Cardiac muscle cell (in vitro differentiated cells and primary cell): ENCODE results near the gene NNT. TPM values are rescaled to one million over a fixed set of nuclear protein-coding genes. Genes with fewer than 3 reads are reported as not detected.
"Not testable (repeated sequence)": the region's sequence is repeated elsewhere in the genome, so short reads cannot be mapped to it uniquely, and the experiment has no call there.

Experiments used
- DNase-seq, 2 donors: peaks; one replicate each; pipeline versions ENCODE4 v3.0.0 to v3.0.0-alpha.2; 2010 to 2017; ENCODE audit warnings: low read depth in 1 of 2, low spot score in 1 of 2
- H3K27ac ChIP-seq: fragments of 200-600 bp; sonication (generic); 2 replicates; pipeline ENCODE4 v1.5.1; 2016
- H3K27me3 ChIP-seq: fragments of 200-600 bp; sonication (generic); 2 replicates; pipeline ENCODE4 v1.6.0; 2016; ENCODE audit warnings: control low read depth
- H3K36me3 ChIP-seq: fragments of 200-600 bp; sonication (generic); 2 replicates; pipeline ENCODE4 v1.5.1; 2016; ENCODE audit warnings: control low read depth
- H3K4me1 ChIP-seq: fragments of 200-600 bp; sonication (generic); 2 replicates; pipeline ENCODE4 v1.8.1; 2017; ENCODE audit warnings: low read depth, mild to moderate bottlenecking, mixed run types
- H3K4me3 ChIP-seq: fragments of 200-600 bp; sonication (generic); 2 replicates; pipeline ENCODE4 v1.5.1; 2016; ENCODE audit warnings: mild to moderate bottlenecking
- H3K9me3 ChIP-seq: fragments of 200-600 bp; sonication (generic); 2 replicates; pipeline ENCODE4 v1.5.1; 2017; ENCODE audit warnings: low read depth, mild to moderate bottlenecking, control low read depth
- polyA plus RNA-seq: library from polyadenylated mRNA; unstranded; fragments of >200 nt; fragmentation: Nextera tagmentation; extraction: Ambion mirVana; gene quantifications from 2 replicates; pipeline ENCODE4 v1.2.1, GENCODE V29; 2016
- total RNA-seq: library from RNA; depleted of rRNA; stranded (reverse); fragments of >200 nt; gene quantifications from 2 replicates; pipeline ENCODE4 v1.2.3, GENCODE V29; 2016
- TF ChIP-seq, protein P1 (sequence below): IDR thresholded peaks from 2 replicates; pipeline ENCODE4 v1.5.1; 2012; ENCODE audit warnings: low read depth, mild to moderate bottlenecking, low read length

NNT gene
- total and polyA plus RNA-seq, 2 experiments from 2014 or later, result 103 to 123 TPM

DNA sequence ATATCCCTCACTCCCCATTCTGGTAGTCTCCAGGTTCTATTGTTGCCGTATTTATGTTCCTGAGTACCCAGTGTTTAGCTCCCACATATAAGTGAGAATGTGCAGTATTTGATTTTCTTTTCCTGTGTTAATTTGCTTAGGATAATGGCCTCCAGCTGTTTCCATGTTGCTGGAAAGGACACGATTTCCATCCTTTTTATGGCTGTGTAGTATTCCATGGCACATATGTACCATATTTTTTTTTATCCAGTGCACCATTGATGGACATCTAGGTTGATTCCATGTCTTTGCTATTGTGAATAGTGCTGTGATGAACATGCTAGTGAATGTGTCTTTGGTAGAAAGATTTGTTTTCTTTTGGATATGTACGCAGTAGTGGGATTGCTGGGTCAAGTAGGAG lies 98.2 kb downstream of the NNT start:
- Histone ChIP-seq H3K36me3 (no peaks in the 10 kb centered on the region), H3K9me3 (no peaks in the 10 kb centered on the region), H3K4me1 (peaks cover 18% of the 10 kb centered on the region), H3K4me3 (no peak overlapping the region), H3K27me3 (no peaks in the 10 kb centered on the region), H3K27ac (no peak overlapping the region)
- no peak for DNase-seq
- TF ChIP-seq, protein P1, sequence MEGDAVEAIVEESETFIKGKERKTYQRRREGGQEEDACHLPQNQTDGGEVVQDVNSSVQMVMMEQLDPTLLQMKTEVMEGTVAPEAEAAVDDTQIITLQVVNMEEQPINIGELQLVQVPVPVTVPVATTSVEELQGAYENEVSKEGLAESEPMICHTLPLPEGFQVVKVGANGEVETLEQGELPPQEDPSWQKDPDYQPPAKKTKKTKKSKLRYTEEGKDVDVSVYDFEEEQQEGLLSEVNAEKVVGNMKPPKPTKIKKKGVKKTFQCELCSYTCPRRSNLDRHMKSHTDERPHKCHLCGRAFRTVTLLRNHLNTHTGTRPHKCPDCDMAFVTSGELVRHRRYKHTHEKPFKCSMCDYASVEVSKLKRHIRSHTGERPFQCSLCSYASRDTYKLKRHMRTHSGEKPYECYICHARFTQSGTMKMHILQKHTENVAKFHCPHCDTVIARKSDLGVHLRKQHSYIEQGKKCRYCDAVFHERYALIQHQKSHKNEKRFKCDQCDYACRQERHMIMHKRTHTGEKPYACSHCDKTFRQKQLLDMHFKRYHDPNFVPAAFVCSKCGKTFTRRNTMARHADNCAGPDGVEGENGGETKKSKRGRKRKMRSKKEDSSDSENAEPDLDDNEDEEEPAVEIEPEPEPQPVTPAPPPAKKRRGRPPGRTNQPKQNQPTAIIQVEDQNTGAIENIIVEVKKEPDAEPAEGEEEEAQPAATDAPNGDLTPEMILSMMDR, result no peak

DNA sequence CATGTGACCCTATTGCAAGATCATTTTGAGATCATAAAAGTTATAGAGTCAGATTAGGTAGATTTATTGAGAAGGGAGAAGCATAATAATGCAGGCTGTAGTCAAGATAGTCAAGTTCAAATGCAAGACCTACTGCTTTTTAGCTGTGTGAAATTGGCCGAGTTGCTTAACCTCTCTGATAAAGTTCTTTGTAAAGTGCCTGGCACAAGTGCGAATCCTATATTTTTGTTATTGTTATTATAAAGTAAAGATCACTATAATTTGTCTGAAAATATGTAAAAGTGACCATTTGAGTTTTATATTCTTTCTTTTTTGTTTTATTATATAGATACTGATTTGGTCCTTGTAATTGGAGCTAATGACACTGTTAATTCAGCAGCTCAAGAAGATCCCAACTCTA lies 99.3 kb downstream of the NNT start:
- Histone ChIP-seq H3K27me3 (no peaks in the 10 kb centered on the region), H3K4me3 (no peak overlapping the region), H3K36me3 (no peaks in the 10 kb centered on the region), H3K9me3 (no peaks in the 10 kb centered on the region), H3K27ac (peak overlapping the region; percentile 44), H3K4me1 (peaks cover 18% of the 10 kb centered on the region)
- TF ChIP-seq, protein P1, result no peak
- DNase-seq, result no peak

DNA sequence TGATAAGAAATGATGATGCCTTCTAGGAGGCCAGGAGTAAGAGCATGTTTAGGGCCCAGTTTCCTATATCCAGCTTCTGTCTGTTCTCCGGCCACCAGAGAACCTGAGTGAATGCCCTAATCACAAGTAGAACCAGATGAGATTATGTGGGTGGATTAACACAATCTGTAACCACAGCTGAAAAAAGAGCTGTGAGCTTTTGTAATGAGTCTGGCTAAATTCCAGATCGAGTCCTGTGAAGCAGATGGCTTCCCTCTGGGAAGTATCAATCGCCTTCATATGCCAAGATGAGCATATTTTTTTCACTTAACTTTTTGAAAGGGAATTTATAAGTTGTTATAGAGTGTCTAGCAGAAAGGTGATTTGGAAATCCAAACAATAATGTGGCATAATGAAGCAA lies 99.8 kb downstream of the NNT start:
- H3K4me1 ChIP-seq, result peaks cover 18% of the 10 kb centered on the region
- DNase-seq, result peak in 1 of 2 donors; percentile 71
- TF ChIP-seq, protein P1, result no peak
- H3K36me3 ChIP-seq, result no peaks in the 10 kb centered on the region
- no peaks in the 10 kb centered on the region for H3K9me3 ChIP-seq
- H3K4me3 ChIP-seq, result no peak overlapping the region
- H3K27ac ChIP-seq, result peak overlapping the region; percentile 44
- H3K27me3 ChIP-seq, result no peaks in the 10 kb centered on the region

DNA sequence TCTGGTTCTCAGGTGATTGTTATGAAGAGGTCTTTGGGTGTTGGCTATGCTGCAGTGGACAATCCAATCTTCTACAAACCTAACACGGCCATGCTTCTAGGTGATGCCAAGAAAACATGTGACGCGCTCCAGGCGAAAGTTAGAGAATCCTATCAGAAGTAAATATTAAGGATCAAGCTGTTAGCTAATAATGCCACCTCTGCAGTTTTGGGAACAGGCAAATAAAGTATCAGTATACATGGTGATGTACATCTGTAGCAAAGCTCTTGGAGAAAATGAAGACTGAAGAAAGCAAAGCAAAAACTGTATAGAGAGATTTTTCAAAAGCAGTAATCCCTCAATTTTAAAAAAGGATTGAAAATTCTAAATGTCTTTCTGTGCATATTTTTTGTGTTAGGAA lies 101.3 kb downstream of the NNT start:
- Histone ChIP-seq H3K4me1 (peaks cover 18% of the 10 kb centered on the region), H3K36me3 (no peaks in the 10 kb centered on the region), H3K9me3 (no peaks in the 10 kb centered on the region), H3K4me3 (no peak overlapping the region), H3K27me3 (no peaks in the 10 kb centered on the region), H3K27ac (no peak overlapping the region)
- DNase-seq, result no peak
- TF ChIP-seq, protein P1, result no peak

DNA sequence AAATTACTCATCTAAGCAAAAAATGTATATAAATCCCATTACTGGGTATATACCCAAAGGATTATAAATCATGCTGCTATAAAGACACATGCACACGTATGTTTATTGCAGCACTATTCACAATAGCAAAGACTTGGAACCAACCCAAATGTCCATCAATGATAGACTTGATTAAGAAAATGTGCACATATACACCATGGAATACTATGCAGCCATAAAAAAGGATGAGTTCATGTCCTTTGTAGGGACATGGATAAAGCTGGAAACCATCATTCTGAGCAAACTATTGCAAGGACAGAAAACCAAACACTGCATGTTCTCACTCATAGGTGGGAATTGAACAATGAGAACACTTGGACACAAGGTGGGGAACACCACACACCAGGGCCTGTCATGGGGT lies 103.6 kb downstream of the NNT start:
- H3K27me3 ChIP-seq, DNase-seq: not testable (repeated sequence)

DNA sequence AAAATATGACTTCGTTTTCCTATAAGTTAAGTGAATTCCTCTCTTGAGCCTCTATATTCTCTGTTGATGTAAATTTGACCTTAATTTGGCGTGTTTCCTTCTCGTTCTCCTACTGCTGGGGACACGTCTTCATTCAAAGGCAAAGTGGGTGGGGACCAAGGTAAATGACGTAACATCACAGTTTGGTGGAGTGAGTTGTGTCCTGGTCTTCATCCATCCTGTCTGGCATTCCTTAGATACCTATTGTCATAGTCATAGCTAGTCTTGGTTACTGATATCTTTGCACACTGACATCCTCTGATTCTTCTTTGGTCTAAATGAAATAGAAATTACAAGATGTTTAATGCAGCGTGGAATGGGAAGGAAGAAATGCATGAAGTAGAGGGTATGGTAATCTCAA lies 108.5 kb downstream of the NNT start:
- Histone ChIP-seq H3K36me3 (no peaks in the 10 kb centered on the region), H3K4me3 (no peak overlapping the region), H3K4me1 (no peaks in the 10 kb centered on the region), H3K9me3 (no peaks in the 10 kb centered on the region), H3K27ac (no peak overlapping the region), H3K27me3 (no peaks in the 10 kb centered on the region)
- TF ChIP-seq, protein P1, result no peak
- peak in 1 of 2 donors; percentile 68 for DNase-seq

More for the DNA sequence above, 103.6 kb downstream of the NNT start:
- H3K9me3 ChIP-seq, H3K4me3 ChIP-seq, H3K36me3 ChIP-seq, H3K27ac ChIP-seq: not testable (repeated sequence)
- peaks cover 18% of the 10 kb centered on the region for H3K4me1 ChIP-seq
